ENCODE data around the gene GPR84.

Gene GPR84

GRCh38 chr12:54377797-54378515 is 13.7 kb upstream of the GPR84 start:
- no peaks in the 10 kb centered on the region for H3K9me2 ChIP-seq (replicated peaks; ENCODE audit: insufficient read depth, low read length)
- H3K36me3 ChIP-seq (replicated peaks; ENCODE audit: insufficient read depth, low read length): no peaks in the 10 kb centered on the region
- H2AFZ ChIP-seq (ENCODE audit: low read length): no peak overlapping the region
- H3K27me3 ChIP-seq (replicated peaks; ENCODE audit: insufficient read depth, low read length): peaks cover 36% of the 10 kb centered on the region
- no peak overlapping the region for H3K27ac ChIP-seq (ENCODE audit: low read length)
- no peak overlapping the region for H3K9ac ChIP-seq (ENCODE audit: low read length)
- H3K4me1 ChIP-seq (ENCODE audit: low read length): peaks cover 3% of the 10 kb centered on the region; the same call in 1 of the 2 replicates
- H3K4me2 ChIP-seq (ENCODE audit: low read depth, low read length): no peak overlapping the region
- no peaks in the 10 kb centered on the region for H4K20me1 ChIP-seq (ENCODE audit: insufficient read depth, low read length)
- no peak for TF ChIP-seq CTCF (IDR thresholded peaks at IDR 0.05; ENCODE audit: low read length)
- no peak for TF ChIP-seq EZH2 (optimal IDR thresholded peaks at IDR 0.05; ENCODE audit: low read depth, low read length)
- no peak for TF ChIP-seq EZH2phosphoT487 (IDR thresholded peaks at IDR 0.05; ENCODE audit: low read length)
- no peaks in the 10 kb centered on the region for H3K79me2 ChIP-seq (ENCODE audit: low read length)
- H3K9me3 ChIP-seq (replicated peaks; ENCODE audit: insufficient read depth, low read length): no peaks in the 10 kb centered on the region
- peaks cover 5% of the 10 kb centered on the region for H3F3A ChIP-seq (ENCODE audit: insufficient read depth, low read length)
- no peak for DNase-seq
- no peak overlapping the region for H3K4me3 ChIP-seq (ENCODE audit: low read length)

GRCh38 chr12:54377007-54377406 is 12.7 kb upstream of the GPR84 start:
- TF ChIP-seq EZH2phosphoT487 (IDR thresholded peaks at IDR 0.05; ENCODE audit: low read length) (no peak), CTCF (IDR thresholded peaks at IDR 0.05; ENCODE audit: low read length) (no peak), EZH2 (optimal IDR thresholded peaks at IDR 0.05; ENCODE audit: low read depth, low read length) (no peak)
- H3K4me3 ChIP-seq (ENCODE audit: low read length): no peak overlapping the region
- H3K27me3 ChIP-seq (replicated peaks; ENCODE audit: insufficient read depth, low read length): peaks cover 36% of the 10 kb centered on the region
- peaks cover 3% of the 10 kb centered on the region; the same call in 1 of the 2 replicates for H3K4me1 ChIP-seq (ENCODE audit: low read length)
- no peaks in the 10 kb centered on the region for H3K79me2 ChIP-seq (ENCODE audit: low read length)
- no peaks in the 10 kb centered on the region for H3K36me3 ChIP-seq (replicated peaks; ENCODE audit: insufficient read depth, low read length)
- H3F3A ChIP-seq (ENCODE audit: insufficient read depth, low read length): peaks cover 5% of the 10 kb centered on the region
- H3K9me3 ChIP-seq (replicated peaks; ENCODE audit: insufficient read depth, low read length): no peaks in the 10 kb centered on the region
- H3K9ac ChIP-seq (ENCODE audit: low read length): no peak overlapping the region
- H3K27ac ChIP-seq (ENCODE audit: low read length): no peak overlapping the region
- no peak overlapping the region for H3K4me2 ChIP-seq (ENCODE audit: low read depth, low read length)
- no peaks in the 10 kb centered on the region for H4K20me1 ChIP-seq (ENCODE audit: insufficient read depth, low read length)
- no peak overlapping the region for H2AFZ ChIP-seq (ENCODE audit: low read length)
- H3K9me2 ChIP-seq (replicated peaks; ENCODE audit: insufficient read depth, low read length): no peaks in the 10 kb centered on the region
- no peak for DNase-seq

GRCh38 chr12:54376596-54376995 is 12.3 kb upstream of the GPR84 start:
- no peak overlapping the region for H3K27ac ChIP-seq (ENCODE audit: low read length)
- TF ChIP-seq EZH2phosphoT487 (IDR thresholded peaks at IDR 0.05; ENCODE audit: low read length) (no peak), CTCF (IDR thresholded peaks at IDR 0.05; ENCODE audit: low read length) (no peak), EZH2 (optimal IDR thresholded peaks at IDR 0.05; ENCODE audit: low read depth, low read length) (no peak)
- DNase-seq: no peak
- H2AFZ ChIP-seq (ENCODE audit: low read length): no peak overlapping the region
- peaks cover 3% of the 10 kb centered on the region; the same call in 1 of the 2 replicates for H3K4me1 ChIP-seq (ENCODE audit: low read length)
- no peaks in the 10 kb centered on the region for H3K9me3 ChIP-seq (replicated peaks; ENCODE audit: insufficient read depth, low read length)
- no peak overlapping the region for H3K4me2 ChIP-seq (ENCODE audit: low read depth, low read length)
- peaks cover 40% of the 10 kb centered on the region for H3K27me3 ChIP-seq (replicated peaks; ENCODE audit: insufficient read depth, low read length)
- no peaks in the 10 kb centered on the region for H4K20me1 ChIP-seq (ENCODE audit: insufficient read depth, low read length)
- peaks cover 5% of the 10 kb centered on the region for H3F3A ChIP-seq (ENCODE audit: insufficient read depth, low read length)
- no peaks in the 10 kb centered on the region for H3K9me2 ChIP-seq (replicated peaks; ENCODE audit: insufficient read depth, low read length)
- H3K36me3 ChIP-seq (replicated peaks; ENCODE audit: insufficient read depth, low read length): no peaks in the 10 kb centered on the region
- H3K79me2 ChIP-seq (ENCODE audit: low read length): no peaks in the 10 kb centered on the region
- H3K4me3 ChIP-seq (ENCODE audit: low read length): no peak overlapping the region
- H3K9ac ChIP-seq (ENCODE audit: low read length): no peak overlapping the region

Measured in MM.1S (cell line).